ENCODE measurements around the gene SARDH.

GRCh38 chr9:133782157-133783130, 44.3 kb upstream of the SARDH start:
- TF ChIP-seq CTCF (IDR thresholded peaks at IDR 0.05) (peak; percentile 65 to 80 (median 71)), POLR2A (IDR thresholded peaks at IDR 0.05) (no peak), EP300 (IDR thresholded peaks at IDR 0.05) (no peak)

Measured in tibial nerve (tissue), 4 donors.